ENCODE results near the gene MKRN2OS.

GRCh38 chr3:12544652-12545472 lies 437 bp downstream of the MKRN2OS start:
- TF ChIP-seq EZH2 (IDR thresholded peaks at IDR 0.05; ENCODE audit: borderline replicate concordance, low read depth, low read length, poor library complexity, severe bottlenecking) = no peak
- TF ChIP-seq, protein P1, sequence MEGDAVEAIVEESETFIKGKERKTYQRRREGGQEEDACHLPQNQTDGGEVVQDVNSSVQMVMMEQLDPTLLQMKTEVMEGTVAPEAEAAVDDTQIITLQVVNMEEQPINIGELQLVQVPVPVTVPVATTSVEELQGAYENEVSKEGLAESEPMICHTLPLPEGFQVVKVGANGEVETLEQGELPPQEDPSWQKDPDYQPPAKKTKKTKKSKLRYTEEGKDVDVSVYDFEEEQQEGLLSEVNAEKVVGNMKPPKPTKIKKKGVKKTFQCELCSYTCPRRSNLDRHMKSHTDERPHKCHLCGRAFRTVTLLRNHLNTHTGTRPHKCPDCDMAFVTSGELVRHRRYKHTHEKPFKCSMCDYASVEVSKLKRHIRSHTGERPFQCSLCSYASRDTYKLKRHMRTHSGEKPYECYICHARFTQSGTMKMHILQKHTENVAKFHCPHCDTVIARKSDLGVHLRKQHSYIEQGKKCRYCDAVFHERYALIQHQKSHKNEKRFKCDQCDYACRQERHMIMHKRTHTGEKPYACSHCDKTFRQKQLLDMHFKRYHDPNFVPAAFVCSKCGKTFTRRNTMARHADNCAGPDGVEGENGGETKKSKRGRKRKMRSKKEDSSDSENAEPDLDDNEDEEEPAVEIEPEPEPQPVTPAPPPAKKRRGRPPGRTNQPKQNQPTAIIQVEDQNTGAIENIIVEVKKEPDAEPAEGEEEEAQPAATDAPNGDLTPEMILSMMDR (conservative IDR thresholded peaks at IDR 0.05; ENCODE audit: low read depth, low read length) = no peak

Measured in A673 (cell line).